B cell (primary cell): ENCODE results near the gene ABCC10.
"Not testable (repeated sequence)": the region's sequence is repeated elsewhere in the genome, so short reads cannot be mapped to it uniquely, and the experiment has no call there.

ENCODE experiments used
- EZH2 ChIP-seq: IDR thresholded peaks from 2 replicates; pipeline ENCODE4 v1.6.1; 2012; ENCODE audit warnings: borderline replicate concordance, low read depth, mild to moderate bottlenecking, moderate library complexity, low read length; ENCODE audit not compliant: insufficient read depth, poor library complexity, severe bottlenecking
- TF ChIP-seq, protein P1 (sequence below): fragments of 200-600 bp; IDR thresholded peaks from one replicate; pipeline ENCODE4 v1.8.0; 2022; ENCODE audit warnings: antibody characterized with exemption, mild to moderate bottlenecking

DNA sequence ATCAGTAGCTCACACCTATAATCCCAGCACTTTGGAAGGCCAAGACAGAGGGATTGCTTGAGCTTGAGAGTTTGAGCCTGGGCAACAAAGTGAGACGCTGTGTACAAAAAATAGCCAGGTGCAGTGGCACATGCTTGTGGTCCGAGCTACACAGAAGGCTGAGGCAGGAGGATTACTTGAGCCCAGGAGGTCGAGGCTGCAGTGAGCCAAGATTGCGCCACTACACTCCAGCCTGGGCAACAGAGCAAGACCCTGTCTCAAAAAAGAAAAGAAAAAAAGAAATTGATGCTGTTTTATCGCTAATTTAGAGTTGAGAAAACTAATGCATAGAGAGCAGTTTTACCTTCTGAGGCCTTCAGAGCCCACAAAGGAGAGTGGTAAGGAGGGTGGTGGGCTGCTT, 71.0 kb downstream of the ABCC10 start:
- TF ChIP-seq, protein P1, sequence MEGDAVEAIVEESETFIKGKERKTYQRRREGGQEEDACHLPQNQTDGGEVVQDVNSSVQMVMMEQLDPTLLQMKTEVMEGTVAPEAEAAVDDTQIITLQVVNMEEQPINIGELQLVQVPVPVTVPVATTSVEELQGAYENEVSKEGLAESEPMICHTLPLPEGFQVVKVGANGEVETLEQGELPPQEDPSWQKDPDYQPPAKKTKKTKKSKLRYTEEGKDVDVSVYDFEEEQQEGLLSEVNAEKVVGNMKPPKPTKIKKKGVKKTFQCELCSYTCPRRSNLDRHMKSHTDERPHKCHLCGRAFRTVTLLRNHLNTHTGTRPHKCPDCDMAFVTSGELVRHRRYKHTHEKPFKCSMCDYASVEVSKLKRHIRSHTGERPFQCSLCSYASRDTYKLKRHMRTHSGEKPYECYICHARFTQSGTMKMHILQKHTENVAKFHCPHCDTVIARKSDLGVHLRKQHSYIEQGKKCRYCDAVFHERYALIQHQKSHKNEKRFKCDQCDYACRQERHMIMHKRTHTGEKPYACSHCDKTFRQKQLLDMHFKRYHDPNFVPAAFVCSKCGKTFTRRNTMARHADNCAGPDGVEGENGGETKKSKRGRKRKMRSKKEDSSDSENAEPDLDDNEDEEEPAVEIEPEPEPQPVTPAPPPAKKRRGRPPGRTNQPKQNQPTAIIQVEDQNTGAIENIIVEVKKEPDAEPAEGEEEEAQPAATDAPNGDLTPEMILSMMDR = not testable (repeated sequence)
- TF ChIP-seq EZH2 = not testable (repeated sequence)
